GM19238 (cell line): ENCODE data around the gene CARMIL3.

Source experiments
- DNase-seq: peaks from one replicate; pipeline ENCODE4 v3.0.0; 2011; ENCODE audit warnings: low spot score; ENCODE audit not compliant: insufficient read length

CARMIL3 gene

GRCh38 chr14:24060984-24061913 lies 9.4 kb downstream of the CARMIL3 start:
- no peak for DNase-seq

GRCh38 chr14:24062216-24062980 lies 10.6 kb downstream of the CARMIL3 start:
- DNase-seq: no peak

GRCh38 chr14:24063263-24063836 lies 11.5 kb downstream of the CARMIL3 start:
- DNase-seq: no peak

DNA sequence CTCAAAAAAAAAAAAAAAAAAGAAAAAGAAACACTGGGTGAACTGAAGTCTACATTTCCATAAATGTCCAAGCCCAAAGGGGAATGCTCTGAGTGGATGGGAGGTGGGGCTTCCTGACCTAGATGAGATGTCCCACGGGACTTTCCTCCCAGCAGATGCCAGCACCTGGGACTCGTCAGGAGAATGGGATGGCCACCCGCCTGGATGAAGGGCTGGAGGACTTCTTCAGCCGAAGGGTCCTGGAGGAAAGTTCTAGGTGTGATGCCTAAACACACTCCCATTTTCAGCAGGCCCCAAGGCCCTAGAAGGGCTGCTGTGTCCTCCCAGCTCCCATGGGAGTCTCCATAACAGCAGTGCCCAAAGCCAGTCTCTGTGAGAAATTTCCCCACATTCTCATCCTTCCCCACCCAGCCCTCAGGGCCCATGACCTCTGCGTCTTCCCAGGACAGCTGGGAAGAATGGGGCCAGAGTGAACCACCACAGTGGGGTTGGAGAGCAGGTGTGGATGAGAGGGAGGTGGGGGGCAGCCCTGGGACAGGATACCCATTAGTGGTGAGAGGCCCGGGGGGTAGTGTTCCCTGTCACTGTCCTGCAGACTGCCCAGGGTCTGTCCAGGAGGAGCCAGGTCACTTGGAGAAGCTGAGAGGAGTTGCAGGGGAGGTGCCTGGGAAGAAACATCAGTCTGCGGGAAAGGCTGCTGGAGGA lies 12.4 kb downstream of the CARMIL3 start:
- no peak for DNase-seq

- DNase-seq: no peak
Measured at GRCh38 chr14:24064856-24065255, 13.0 kb downstream of the CARMIL3 start.

- DNase-seq: no peak
Measured at GRCh38 chr14:24065408-24065807, 13.6 kb downstream of the CARMIL3 start.

- DNase-seq: no peak
Measured at GRCh38 chr14:24066496-24067132, 14.8 kb downstream of the CARMIL3 start.

DNA sequence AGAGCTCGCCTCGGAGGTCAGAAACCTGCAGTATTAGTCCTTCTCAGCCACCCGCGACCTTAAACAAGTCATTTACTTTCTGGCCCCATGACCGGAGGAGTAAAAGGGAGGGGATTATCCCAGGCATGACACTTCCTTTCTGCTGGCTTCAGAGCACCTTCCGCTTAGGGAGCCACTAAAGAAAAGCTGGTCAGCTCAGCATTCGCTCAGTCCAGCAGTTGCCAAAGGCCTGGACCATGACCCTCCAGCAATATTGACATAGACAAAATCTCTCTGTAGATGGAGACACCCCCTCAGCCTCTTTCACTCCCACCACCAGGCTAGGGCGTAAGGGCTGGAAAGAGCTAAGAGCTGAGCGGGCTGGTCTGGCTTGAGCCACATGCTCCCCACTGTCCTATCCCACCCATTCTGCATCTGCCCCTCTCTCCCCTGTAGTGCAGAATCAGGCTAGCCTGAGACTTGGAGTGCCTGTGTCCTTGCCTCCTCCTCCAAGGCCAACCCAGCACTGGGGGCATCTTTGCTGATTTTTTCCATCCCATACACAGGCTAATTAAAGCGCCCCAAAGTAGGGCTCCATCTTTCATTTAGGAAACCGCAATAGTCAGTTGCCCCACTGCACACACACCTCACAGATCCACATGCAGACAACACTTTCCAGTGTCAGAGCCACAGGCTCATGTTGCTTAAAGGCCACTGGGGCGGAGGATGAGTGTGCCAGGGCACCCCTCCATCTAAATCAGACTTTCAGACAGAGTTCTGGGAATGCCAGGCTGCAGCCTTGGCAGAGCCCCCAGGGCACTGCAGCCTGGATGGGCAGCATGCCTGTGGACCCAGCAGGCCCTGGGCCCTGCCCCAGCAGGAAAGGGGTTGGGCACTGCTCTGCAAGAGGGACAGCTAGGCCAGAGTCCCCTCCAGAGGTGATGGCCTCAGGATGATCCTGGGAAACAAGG lies 15.6 kb downstream of the CARMIL3 start:
- no peak for DNase-seq

DNA sequence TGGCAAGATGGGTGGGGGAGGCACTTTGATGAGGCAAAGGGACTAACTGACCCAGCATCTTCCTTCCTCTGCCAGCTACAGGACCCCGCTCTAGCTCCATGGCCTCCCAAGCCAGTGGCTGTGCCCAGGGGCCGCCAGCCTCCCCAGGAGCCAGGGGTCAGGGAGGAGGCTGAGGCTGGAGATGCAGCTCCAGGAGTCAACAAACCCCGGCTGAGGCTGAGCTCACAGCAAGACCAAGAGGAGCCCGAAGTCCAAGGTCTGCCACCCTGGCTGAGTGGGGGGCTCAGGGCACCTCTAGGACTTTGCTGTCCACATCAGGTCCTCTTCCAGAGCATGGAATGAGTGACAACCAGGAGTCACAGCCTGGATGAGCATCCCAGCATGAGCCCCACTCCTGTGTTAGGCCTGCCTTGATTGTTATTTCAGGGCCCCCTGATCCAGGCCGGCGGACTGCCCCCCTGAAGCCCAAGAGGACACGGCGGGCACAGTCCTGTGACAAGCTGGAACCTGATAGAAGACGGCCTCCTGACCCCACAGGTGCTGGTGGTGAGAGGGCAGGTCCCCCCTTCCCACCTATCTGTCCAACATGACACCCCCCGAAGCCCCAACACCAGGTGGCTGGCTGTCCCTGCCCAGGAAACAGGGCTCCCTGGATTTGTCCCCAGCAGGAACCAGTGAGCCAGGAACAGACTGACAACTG lies 17.1 kb downstream of the CARMIL3 start:
- no peak for DNase-seq

- no peak for DNase-seq
Measured at GRCh38 chr14:24069411-24069735, 17.6 kb downstream of the CARMIL3 start.

- no peak for DNase-seq
Measured at GRCh38 chr14:24070285-24071143, 18.7 kb downstream of the CARMIL3 start.

- DNase-seq: no peak
Measured at GRCh38 chr14:24071144-24071697, 19.4 kb downstream of the CARMIL3 start, which contains the start of gene CPNE6. Gene CPNE6 (plus strand): TSS chr14:24071562. CDS start chr14:24072937, 1,375 bp downstream.

- no peak for DNase-seq
Measured at GRCh38 chr14:24071836-24072430, 20.1 kb downstream of the CARMIL3 start.

DNA sequence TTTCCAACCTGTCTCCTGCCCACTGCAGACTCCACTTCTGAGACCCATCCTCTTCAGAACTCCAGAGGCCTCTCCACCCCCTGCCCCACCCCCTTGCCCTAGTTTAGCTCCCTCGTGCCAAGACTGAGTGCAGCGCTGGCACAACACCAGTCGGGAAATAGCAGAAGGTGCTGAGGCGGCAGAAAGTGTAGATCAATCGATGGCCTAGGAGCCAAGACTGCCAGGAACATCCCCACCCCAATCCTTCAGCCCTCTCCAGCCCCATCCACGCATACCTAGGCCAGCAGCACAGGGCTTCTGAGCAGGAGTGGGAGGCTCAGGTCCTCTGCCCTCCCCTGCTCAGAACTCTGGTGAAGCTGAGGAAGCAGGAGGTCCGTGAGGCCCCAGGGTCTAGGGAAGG lies 20.6 kb downstream of the CARMIL3 start:
- no peak for DNase-seq

DNA sequence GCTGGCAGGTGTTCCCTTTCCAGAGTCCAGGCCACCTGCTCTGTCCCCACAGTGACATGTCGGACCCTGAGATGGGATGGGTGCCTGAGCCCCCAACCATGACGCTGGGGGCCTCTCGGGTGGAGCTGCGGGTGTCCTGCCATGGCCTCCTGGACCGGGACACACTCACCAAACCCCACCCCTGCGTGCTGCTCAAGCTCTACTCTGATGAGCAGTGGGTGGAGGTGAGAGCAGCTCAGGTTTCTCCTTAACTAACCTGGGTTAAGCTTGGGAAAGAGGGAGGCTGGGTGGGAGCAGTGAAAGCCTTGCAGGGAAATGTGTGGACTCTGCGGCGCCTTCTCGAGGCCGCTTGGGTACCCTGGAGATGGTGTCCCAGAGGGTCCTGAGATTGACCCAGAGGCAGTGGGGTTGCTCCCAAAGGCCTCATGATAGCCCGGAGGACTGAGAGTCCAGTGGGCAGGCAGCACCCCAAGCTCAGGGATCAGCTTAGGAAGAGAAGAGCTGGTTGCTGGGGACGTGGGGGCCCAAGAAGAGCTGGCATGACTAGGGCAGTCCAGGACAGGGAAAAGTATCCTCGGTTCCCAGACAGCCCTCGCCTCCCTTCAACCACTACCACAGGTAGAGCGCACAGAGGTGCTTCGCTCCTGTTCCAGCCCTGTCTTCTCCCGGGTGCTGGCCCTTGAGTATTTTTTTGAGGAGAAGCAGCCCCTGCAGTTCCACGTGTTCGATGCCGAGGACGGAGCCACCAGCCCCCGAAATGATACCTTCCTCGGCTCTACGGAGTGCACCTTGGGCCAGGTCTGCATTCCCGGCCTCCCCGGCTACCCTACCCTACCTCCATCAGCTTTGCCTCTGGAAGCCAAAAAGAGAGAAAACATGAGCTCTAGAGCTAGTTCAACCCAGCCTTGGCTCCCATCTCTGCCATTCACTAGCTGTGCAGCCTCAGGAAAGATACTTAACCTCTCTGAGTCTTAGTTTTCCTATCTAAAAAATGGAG lies 21.4 kb downstream of the CARMIL3 start:
- no peak for DNase-seq
